Neuronal stem cell (in vitro differentiated cells): Measurements from ENCODE around the gene ZNF367.
"Not testable (repeated sequence)": the region's sequence is repeated elsewhere in the genome, so short reads cannot be mapped to it uniquely, and the experiment has no call there.

Experiments
- DNase-seq: peaks from one replicate; pipeline ENCODE4 v3.0.0-alpha.2; 2013; ENCODE audit warnings: low spot score
- H2AFZ ChIP-seq: one replicate; pipeline ENCODE4 v1.6.1; 2013; ENCODE audit warnings: mild to moderate bottlenecking, low read length, inconsistent platforms
- H2AK5ac ChIP-seq: 2 replicates; pipeline ENCODE4 v1.6.1; 2013; ENCODE audit warnings: low read depth, mild to moderate bottlenecking, inconsistent platforms, low read length, moderate library complexity, mixed read lengths
- H2BK120ac ChIP-seq: 2 replicates; pipeline ENCODE4 v1.6.1; 2013; ENCODE audit warnings: low read depth, mild to moderate bottlenecking, inconsistent platforms, low read length, moderate library complexity, mixed read lengths
- H2BK12ac ChIP-seq: one replicate; pipeline ENCODE4 v1.6.1; 2013; ENCODE audit warnings: low read length, inconsistent platforms
- H2BK15ac ChIP-seq: 2 replicates; pipeline ENCODE4 v1.6.1; 2013; ENCODE audit warnings: mild to moderate bottlenecking, low read length, inconsistent platforms, mixed read lengths
- H2BK5ac ChIP-seq: one replicate; pipeline ENCODE4 v1.6.1; 2013; ENCODE audit warnings: inconsistent platforms, mild to moderate bottlenecking, low read length, moderate library complexity
- H3K14ac ChIP-seq: one replicate; pipeline ENCODE4 v1.6.1; 2013; ENCODE audit warnings: low read length, inconsistent platforms
- H3K18ac ChIP-seq: 2 replicates; pipeline ENCODE4 v1.6.1; 2013; ENCODE audit warnings: low read length, inconsistent platforms
- H3K23ac ChIP-seq: 2 replicates; pipeline ENCODE4 v1.6.1; 2013; ENCODE audit warnings: low read depth, mild to moderate bottlenecking, mixed read lengths, low read length, inconsistent platforms; ENCODE audit not compliant: poor library complexity
- H3K27ac ChIP-seq: replicated peaks from 3 replicates; pipeline ENCODE4 v1.5.1; 2013; ENCODE audit warnings: low read length, inconsistent platforms
- H3K27me3 ChIP-seq, 3 experiments: 2 replicates each; pipeline ENCODE4 v1.6.1; 2013; ENCODE audit warnings: low read length in 3 of 3, mild to moderate bottlenecking in 2 of 3, inconsistent platforms in 1 of 3, low read depth in 1 of 3, mixed read lengths in 1 of 3, moderate library complexity in 1 of 3; ENCODE audit not compliant: control insufficient read depth in 3 of 3, insufficient read depth in 3 of 3
- H3K36me3 ChIP-seq, 2 donors: replicated peaks in 1 of 2; 2 replicates each; pipeline ENCODE4 v1.6.1; 2013; ENCODE audit warnings: low read length in 2 of 2; ENCODE audit not compliant: control insufficient read depth in 2 of 2, insufficient read depth in 2 of 2
- H3K4ac ChIP-seq: 2 replicates; pipeline ENCODE4 v1.6.1; 2013; ENCODE audit warnings: inconsistent platforms, mild to moderate bottlenecking, low read length, moderate library complexity
- H3K4me1 ChIP-seq, 2 donors: 1 replicate in 1 of 2; 2 replicates in 1 of 2; pipeline ENCODE4 v1.6.1; 2013; ENCODE audit warnings: low read length in 2 of 2, low read depth in 1 of 2; ENCODE audit not compliant: control insufficient read depth in 2 of 2, insufficient read depth in 1 of 2
- H3K4me2 ChIP-seq: one replicate; pipeline ENCODE4 v1.6.1; 2013; ENCODE audit warnings: mild to moderate bottlenecking, low read length, inconsistent platforms; ENCODE audit not compliant: insufficient read depth, poor library complexity, severe bottlenecking
- H3K4me3 ChIP-seq, 2 donors: 2 replicates each; pipeline ENCODE4 v1.5.1; 2013; ENCODE audit warnings: low read length in 2 of 2, mild to moderate bottlenecking in 2 of 2, inconsistent platforms in 1 of 2, moderate library complexity in 1 of 2
- H3K79me1 ChIP-seq: one replicate; pipeline ENCODE4 v1.6.1; 2013; ENCODE audit warnings: low read depth, mild to moderate bottlenecking, inconsistent platforms, low read length, moderate library complexity
- H3K9ac ChIP-seq: one replicate; pipeline ENCODE4 v1.6.1; 2013; ENCODE audit warnings: mild to moderate bottlenecking, low read depth, low read length, inconsistent platforms; ENCODE audit not compliant: poor library complexity
- H3K9me3 ChIP-seq, 2 donors: replicated peaks in 1 of 2; 2 replicates each; pipeline versions ENCODE3 to v1.6.1; 2013; ENCODE audit warnings: low read length in 2 of 2, mild to moderate bottlenecking in 2 of 2, inconsistent platforms in 1 of 2, low read depth in 1 of 2, mixed read lengths in 1 of 2, moderate library complexity in 1 of 2; ENCODE audit not compliant: control insufficient read depth in 2 of 2, insufficient read depth in 1 of 2
- H4K8ac ChIP-seq: one replicate; pipeline ENCODE4 v1.6.1; 2013; ENCODE audit warnings: low read depth, mild to moderate bottlenecking, inconsistent platforms, low read length, moderate library complexity
- H4K91ac ChIP-seq: one replicate; pipeline ENCODE4 v1.6.1; 2013; ENCODE audit warnings: low read length, low read depth, mild to moderate bottlenecking, inconsistent platforms; ENCODE audit not compliant: poor library complexity
- WGBS, 2 donors: extraction: QIAGEN DNeasy Blood & Tissue Kit; methylation state at CpG; one replicate each; pipeline ENCODE4 v1.1.7; 2013; ENCODE audit warnings: missing lambda C conversion rate in 2 of 2, mixed read lengths in 1 of 2; ENCODE audit not compliant: insufficient read length in 2 of 2, insufficient replicate concordance in 1 of 2; ENCODE audit errors: extremely low coverage in 2 of 2; 5-methylcytosine and 5-hydroxymethylcytosine counted together

The ZNF367 gene

GRCh38 chr9:96360976-96361375 is 57.2 kb downstream of the ZNF367 start:
- H3K4me1 ChIP-seq = no peaks in the 10 kb centered on the region
- no peak for DNase-seq
- H4K91ac ChIP-seq = no peak overlapping the region
- H3K4ac ChIP-seq = no peak overlapping the region
- no peak overlapping the region for H4K8ac ChIP-seq
- no peak overlapping the region for H3K23ac ChIP-seq
- WGBS, 2 donors = no CpG with 5 or more reads among the region's 2 CpGs
- peaks cover 0 to 4% of the 10 kb centered on the region in 2 donors for H3K9me3 ChIP-seq
- no peak overlapping the region for H3K18ac ChIP-seq
- H3K79me1 ChIP-seq = no peaks in the 10 kb centered on the region
- no peak overlapping the region for H3K4me2 ChIP-seq
- H2BK15ac ChIP-seq = no peak overlapping the region
- H3K27me3 ChIP-seq = no peaks in the 10 kb centered on the region
- H2AFZ ChIP-seq = no peak overlapping the region
- H2BK12ac ChIP-seq = no peak overlapping the region
- H3K4me3 ChIP-seq = no peak overlapping the region
- H3K36me3 ChIP-seq = peaks cover 0 to 43% of the 10 kb centered on the region in 2 donors
- no peak overlapping the region for H2AK5ac ChIP-seq
- H2BK5ac ChIP-seq = no peak overlapping the region
- H2BK120ac ChIP-seq = no peak overlapping the region
- H3K14ac ChIP-seq = no peak overlapping the region
- no peak overlapping the region for H3K9ac ChIP-seq
- H3K27ac ChIP-seq = no peak overlapping the region

- not testable (repeated sequence) for H2BK120ac ChIP-seq, H4K8ac ChIP-seq, H3K4ac ChIP-seq, H3K27me3 ChIP-seq, H2AFZ ChIP-seq, H2AK5ac ChIP-seq, H3K4me2 ChIP-seq, H3K4me1 ChIP-seq, H3K27ac ChIP-seq, DNase-seq, H3K18ac ChIP-seq, H3K9ac ChIP-seq, H2BK15ac ChIP-seq, H3K14ac ChIP-seq, H2BK5ac ChIP-seq, H2BK12ac ChIP-seq, H3K23ac ChIP-seq, H3K4me3 ChIP-seq, H3K79me1 ChIP-seq, H3K9me3 ChIP-seq, H4K91ac ChIP-seq
- peaks cover 0 to 41% of the 10 kb centered on the region in 2 donors for H3K36me3 ChIP-seq
- WGBS, 2 donors = no CpG with 5 or more reads among the region's 6 CpGs
Measured at GRCh38 chr9:96360523-96360922, 57.6 kb downstream of the ZNF367 start.

GRCh38 chr9:96350866-96351265 is 67.3 kb downstream of the ZNF367 start:
- Histone ChIP-seq H4K8ac (no peak overlapping the region), H3K79me1 (peaks cover 2% of the 10 kb centered on the region), H3K14ac (no peak overlapping the region), H2BK12ac (no peak overlapping the region), H3K9me3 (peaks cover 7 to 44% of the 10 kb centered on the region in 2 donors), H3K4me3 (no peak overlapping the region), H2BK5ac (no peak overlapping the region), H3K18ac (no peak overlapping the region), H3K23ac (no peak overlapping the region), H2BK120ac (no peak overlapping the region), H2AFZ (no peak overlapping the region), H3K27me3 (no peaks in the 10 kb centered on the region), H3K4ac (no peak overlapping the region), H2AK5ac (no peak overlapping the region), H3K4me2 (no peak overlapping the region), H2BK15ac (no peak overlapping the region), H3K4me1 (peaks cover 0 to 10% of the 10 kb centered on the region in 2 donors), H4K91ac (no peak overlapping the region), H3K36me3 (peaks cover 1 to 4% of the 10 kb centered on the region in 2 donors), H3K27ac (no peak overlapping the region), H3K9ac (no peak overlapping the region)
- WGBS, 2 donors = no CpG with 5 or more reads among the region's 1 CpG
- no peak for DNase-seq

- no peak overlapping the region for H3K4ac ChIP-seq
- H4K91ac ChIP-seq = peak overlapping the region; percentile 58
- peak overlapping the region in 1 of 2 donors; percentile 7 for H3K4me3 ChIP-seq
- peak overlapping the region; percentile 89 for H4K8ac ChIP-seq
- no peak overlapping the region for H3K23ac ChIP-seq
- peak overlapping the region; percentile 7 for H3K9ac ChIP-seq
- no peak overlapping the region for H3K27ac ChIP-seq
- no CpG with 5 or more reads among the region's 5 CpGs for WGBS, 2 donors
- no peaks in the 10 kb centered on the region for H3K27me3 ChIP-seq
- H3K36me3 ChIP-seq = peaks cover 1 to 4% of the 10 kb centered on the region in 2 donors
- peaks cover 2% of the 10 kb centered on the region for H3K79me1 ChIP-seq
- no peak overlapping the region for H3K18ac ChIP-seq
- no peak overlapping the region for H2AK5ac ChIP-seq
- no peak overlapping the region for H2AFZ ChIP-seq
- DNase-seq = no peak
- H3K4me1 ChIP-seq = peaks cover 5 to 20% of the 10 kb centered on the region in 2 donors
- H2BK15ac ChIP-seq = no peak overlapping the region
- H2BK120ac ChIP-seq = no peak overlapping the region
- no peak overlapping the region for H2BK12ac ChIP-seq
- H3K4me2 ChIP-seq = no peak overlapping the region
- peaks cover 9 to 52% of the 10 kb centered on the region in 2 donors for H3K9me3 ChIP-seq
- H3K14ac ChIP-seq = peak overlapping the region; percentile 59
- no peak overlapping the region for H2BK5ac ChIP-seq
Measured at GRCh38 chr9:96348261-96348660, 69.9 kb downstream of the ZNF367 start.
